ENCODE results near the gene RRAS. TPM values are rescaled to one million over a fixed set of nuclear protein-coding genes. Genes with fewer than 3 reads are reported as not detected.

Gene RRAS
- total RNA-seq, 6 donors from 2014 or later, result 81.7 to 160 (median 107) TPM

GRCh38 chr19:49665036-49665350 is 25.1 kb upstream of the RRAS start:
- Histone ChIP-seq H3K27ac (peak overlapping the region; percentile 82 to 93 (median 86)), H3K9me3 (no peaks in the 10 kb centered on the region), H3K36me3 (peaks cover 3 to 33% (median 29%) of the 10 kb centered on the region in 4 donors), H3K4me1 (peaks cover 17 to 29% (median 20%) of the 10 kb centered on the region in 4 donors), H3K27me3 (no peaks in the 10 kb centered on the region), H3K4me3 (peak overlapping the region; percentile 63 to 80 (median 72))
- no peak for TF ChIP-seq EP300 (IDR thresholded peaks at IDR 0.05)
- TF ChIP-seq, protein P1, sequence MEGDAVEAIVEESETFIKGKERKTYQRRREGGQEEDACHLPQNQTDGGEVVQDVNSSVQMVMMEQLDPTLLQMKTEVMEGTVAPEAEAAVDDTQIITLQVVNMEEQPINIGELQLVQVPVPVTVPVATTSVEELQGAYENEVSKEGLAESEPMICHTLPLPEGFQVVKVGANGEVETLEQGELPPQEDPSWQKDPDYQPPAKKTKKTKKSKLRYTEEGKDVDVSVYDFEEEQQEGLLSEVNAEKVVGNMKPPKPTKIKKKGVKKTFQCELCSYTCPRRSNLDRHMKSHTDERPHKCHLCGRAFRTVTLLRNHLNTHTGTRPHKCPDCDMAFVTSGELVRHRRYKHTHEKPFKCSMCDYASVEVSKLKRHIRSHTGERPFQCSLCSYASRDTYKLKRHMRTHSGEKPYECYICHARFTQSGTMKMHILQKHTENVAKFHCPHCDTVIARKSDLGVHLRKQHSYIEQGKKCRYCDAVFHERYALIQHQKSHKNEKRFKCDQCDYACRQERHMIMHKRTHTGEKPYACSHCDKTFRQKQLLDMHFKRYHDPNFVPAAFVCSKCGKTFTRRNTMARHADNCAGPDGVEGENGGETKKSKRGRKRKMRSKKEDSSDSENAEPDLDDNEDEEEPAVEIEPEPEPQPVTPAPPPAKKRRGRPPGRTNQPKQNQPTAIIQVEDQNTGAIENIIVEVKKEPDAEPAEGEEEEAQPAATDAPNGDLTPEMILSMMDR (IDR thresholded peaks at IDR 0.05), result no peak
- TF ChIP-seq POLR2A (IDR thresholded peaks at IDR 0.05), result no peak
- no peak for TF ChIP-seq POLR2AphosphoS5 (IDR thresholded peaks at IDR 0.05)
- DNase-seq, result no peak
- WGBS, 2 donors, result 0 to 1% methylated on average over 7 of the region's 7 CpGs
- ATAC-seq (ENCODE audit: low FRiP score in 2 of 2), result no peak

- peaks cover 17 to 29% (median 20%) of the 10 kb centered on the region in 4 donors for H3K4me1 ChIP-seq
- WGBS, 2 donors, result 0 to 1% methylated on average over 23 to 43 of the region's 53 CpGs
- DNase-seq (peak; percentile 94 to 97), ATAC-seq (ENCODE audit: low FRiP score in 2 of 2) (peak; percentile 92)
- H3K9me3 ChIP-seq, result no peaks in the 10 kb centered on the region
- TF ChIP-seq EP300 (IDR thresholded peaks at IDR 0.05), result no peak
- TF ChIP-seq, protein P1 (IDR thresholded peaks at IDR 0.05), result peak in 5 of 6 experiments; percentile 38 to 70 (median 47)
- peak; percentile 52 to 88 for TF ChIP-seq POLR2AphosphoS5 (IDR thresholded peaks at IDR 0.05)
- TF ChIP-seq POLR2A (IDR thresholded peaks at IDR 0.05), result peak in 2 of 4 donors; percentile 48 to 69
- peaks cover 4 to 39% (median 33%) of the 10 kb centered on the region in 4 donors for H3K36me3 ChIP-seq
- peak overlapping the region; percentile 82 to 93 (median 86) for H3K27ac ChIP-seq
- H3K27me3 ChIP-seq, result no peaks in the 10 kb centered on the region
- peak overlapping the region; percentile 63 to 80 (median 72) for H3K4me3 ChIP-seq
Measured at GRCh38 chr19:49664171-49665035, 24.5 kb upstream of the RRAS start.

- peaks cover 17 to 29% (median 20%) of the 10 kb centered on the region in 4 donors for H3K4me1 ChIP-seq
- no peak for ATAC-seq (ENCODE audit: low FRiP score in 2 of 2)
- H3K36me3 ChIP-seq, result peaks cover 10 to 51% (median 45%) of the 10 kb centered on the region in 4 donors
- TF ChIP-seq POLR2A (IDR thresholded peaks at IDR 0.05) (no peak), POLR2AphosphoS5 (IDR thresholded peaks at IDR 0.05) (no peak), EP300 (IDR thresholded peaks at IDR 0.05) (no peak)
- TF ChIP-seq, protein P1 (IDR thresholded peaks at IDR 0.05), result no peak
- H3K27ac ChIP-seq, result peak overlapping the region in 3 of 4 donors; percentile 82 to 93 (median 90)
- H3K4me3 ChIP-seq, result peak overlapping the region in 2 of 4 donors; percentile 72 to 73
- no peaks in the 10 kb centered on the region for H3K9me3 ChIP-seq
- 83 to 91% methylated on average over 7 to 12 of the region's 12 CpGs for WGBS, 2 donors
- peak in 1 of 2 donors; percentile 15 for DNase-seq
- no peaks in the 10 kb centered on the region for H3K27me3 ChIP-seq
Measured at GRCh38 chr19:49663224-49663623, 23.3 kb upstream of the RRAS start.

- Histone ChIP-seq H3K27me3 (no peaks in the 10 kb centered on the region), H3K9me3 (no peaks in the 10 kb centered on the region), H3K27ac (no peak overlapping the region), H3K4me1 (peaks cover 17 to 29% (median 20%) of the 10 kb centered on the region in 4 donors), H3K36me3 (peaks cover 10 to 63% (median 57%) of the 10 kb centered on the region in 4 donors), H3K4me3 (no peak overlapping the region)
- DNase-seq, result peak in 1 of 2 donors; percentile 69
- TF ChIP-seq EP300 (IDR thresholded peaks at IDR 0.05) (no peak), POLR2A (IDR thresholded peaks at IDR 0.05) (no peak), POLR2AphosphoS5 (IDR thresholded peaks at IDR 0.05) (no peak)
- WGBS, 2 donors, result 96 to 100% methylated on average over 1 to 16 of the region's 16 CpGs
- ATAC-seq (ENCODE audit: low FRiP score in 2 of 2), result no peak
Measured at GRCh38 chr19:49662011-49662410, 22.1 kb upstream of the RRAS start.

DNA sequence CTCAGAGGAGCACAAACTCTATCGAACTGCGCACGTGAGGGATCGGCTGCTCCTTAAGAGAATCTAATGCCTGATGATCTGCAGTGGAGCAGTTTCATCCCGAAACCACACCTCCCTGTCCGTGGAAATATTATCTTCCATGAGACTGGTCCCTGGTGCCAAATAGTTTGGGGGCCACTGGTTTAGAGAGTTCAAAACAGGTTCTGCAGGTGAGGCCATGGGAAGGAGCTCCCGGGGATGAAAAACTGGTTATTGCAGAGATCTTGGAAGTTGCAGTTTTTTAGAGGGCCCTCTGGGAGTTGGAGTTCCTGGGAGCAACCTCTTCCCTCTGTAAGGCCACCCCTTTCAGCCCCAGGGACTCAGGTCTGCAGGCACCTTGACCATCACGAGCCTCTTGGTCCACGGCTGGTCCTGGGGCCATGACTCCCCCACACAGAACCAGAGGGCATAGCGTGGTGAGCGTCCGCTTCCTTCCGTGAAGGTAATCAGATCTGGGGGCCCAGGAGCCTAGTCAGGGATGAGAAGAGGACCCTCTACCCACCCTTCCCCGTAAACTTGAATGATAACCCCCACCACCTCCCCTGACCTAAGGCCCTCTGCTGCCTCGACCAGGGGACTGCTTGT is 20.5 kb upstream of the RRAS start:
- Histone ChIP-seq H3K9me3 (no peaks in the 10 kb centered on the region), H3K4me3 (no peak overlapping the region), H3K27ac (no peak overlapping the region), H3K36me3 (peaks cover 25 to 79% (median 72%) of the 10 kb centered on the region in 4 donors), H3K27me3 (no peaks in the 10 kb centered on the region), H3K4me1 (peaks cover 9 to 17% (median 11%) of the 10 kb centered on the region in 4 donors)
- no peak for DNase-seq
- 85 to 96% methylated on average over 7 to 15 of the region's 15 CpGs for WGBS, 2 donors
- ATAC-seq (ENCODE audit: low FRiP score in 2 of 2), result no peak
- no peak for TF ChIP-seq POLR2A (IDR thresholded peaks at IDR 0.05)
- TF ChIP-seq, protein P1 (IDR thresholded peaks at IDR 0.05), result no peak
- no peak for TF ChIP-seq EP300 (IDR thresholded peaks at IDR 0.05)
- no peak for TF ChIP-seq POLR2AphosphoS5 (IDR thresholded peaks at IDR 0.05)

All from upper lobe of left lung (tissue), 6 donors.